GM19239 (cell line): ENCODE data around the gene MEGF11.

Experiments used
- DNase-seq: peaks from one replicate; pipeline ENCODE4 v3.0.0; 2011; ENCODE audit warnings: low spot score; ENCODE audit not compliant: insufficient read length
- FAIRE-seq: peaks from 2 replicates; lab custom pipeline; 2011; peaks lifted over from hg19 to GRCh38; lab: Jason Lieb, UNC

The MEGF11 gene

GRCh38 chr15:65968511-65968910, 285.0 kb downstream of the MEGF11 start:
- FAIRE-seq (no peak), DNase-seq (no peak)

GRCh38 chr15:65964792-65965433, 288.6 kb downstream of the MEGF11 start:
- FAIRE-seq (no peak), DNase-seq (no peak)

- DNase-seq (no peak), FAIRE-seq (no peak)
Measured at GRCh38 chr15:65963911-65964482, 289.6 kb downstream of the MEGF11 start.

GRCh38 chr15:65963358-65963757, 290.2 kb downstream of the MEGF11 start:
- no peak for DNase-seq
- FAIRE-seq: no peak

GRCh38 chr15:65962187-65962586, 291.4 kb downstream of the MEGF11 start:
- no peak for FAIRE-seq
- no peak for DNase-seq

- no peak for FAIRE-seq
- no peak for DNase-seq
Measured at GRCh38 chr15:65960586-65960985, 293.0 kb downstream of the MEGF11 start.

GRCh38 chr15:65958835-65959234, 294.7 kb downstream of the MEGF11 start:
- no peak for FAIRE-seq
- DNase-seq: no peak

GRCh38 chr15:65957451-65957850, 296.1 kb downstream of the MEGF11 start:
- FAIRE-seq: no peak
- no peak for DNase-seq

- no peak for FAIRE-seq
- no peak for DNase-seq
Measured at GRCh38 chr15:65956899-65957298, 296.7 kb downstream of the MEGF11 start.

GRCh38 chr15:65956307-65956706, 297.2 kb downstream of the MEGF11 start:
- no peak for FAIRE-seq
- no peak for DNase-seq

- FAIRE-seq (no peak), DNase-seq (no peak)
Measured at GRCh38 chr15:65954289-65954741, 299.2 kb downstream of the MEGF11 start.

- FAIRE-seq: no peak
- DNase-seq: no peak
Measured at GRCh38 chr15:65953622-65954021, 299.9 kb downstream of the MEGF11 start.

- DNase-seq: no peak
- no peak for FAIRE-seq
Measured at GRCh38 chr15:65952391-65953053, 301.0 kb downstream of the MEGF11 start.

GRCh38 chr15:65951007-65951406, 302.5 kb downstream of the MEGF11 start:
- DNase-seq (no peak), FAIRE-seq (no peak)

GRCh38 chr15:65949491-65949890, 304.1 kb downstream of the MEGF11 start:
- FAIRE-seq (no peak), DNase-seq (no peak)

GRCh38 chr15:65949011-65949410, 304.5 kb downstream of the MEGF11 start:
- FAIRE-seq: no peak
- no peak for DNase-seq

GRCh38 chr15:65948383-65948782, 305.2 kb downstream of the MEGF11 start:
- no peak for DNase-seq
- no peak for FAIRE-seq

- FAIRE-seq: no peak
- no peak for DNase-seq
Measured at GRCh38 chr15:65947041-65947440, 306.5 kb downstream of the MEGF11 start.

- FAIRE-seq (no peak), DNase-seq (no peak)
Measured at GRCh38 chr15:65945616-65946015, 307.9 kb downstream of the MEGF11 start.

GRCh38 chr15:65944404-65944803, 309.1 kb downstream of the MEGF11 start:
- FAIRE-seq (no peak), DNase-seq (no peak)

GRCh38 chr15:65942436-65942835, 311.1 kb downstream of the MEGF11 start:
- FAIRE-seq (no peak), DNase-seq (no peak)

GRCh38 chr15:65940618-65940909, 313.0 kb downstream of the MEGF11 start:
- DNase-seq: no peak

More at GRCh38 chr15:65940618-65940909, 313.0 kb downstream of the MEGF11 start:
- no peak for FAIRE-seq
